NCI-H187 treated with DMSO at 0.1 percent for 48 hours (cell line): ENCODE data around the gene HMGCR.

Source experiments
- DNase-seq: peaks from one replicate; lab custom pipeline; 2025; lab: John Stamatoyannopoulos, UW

HMGCR gene

DNA sequence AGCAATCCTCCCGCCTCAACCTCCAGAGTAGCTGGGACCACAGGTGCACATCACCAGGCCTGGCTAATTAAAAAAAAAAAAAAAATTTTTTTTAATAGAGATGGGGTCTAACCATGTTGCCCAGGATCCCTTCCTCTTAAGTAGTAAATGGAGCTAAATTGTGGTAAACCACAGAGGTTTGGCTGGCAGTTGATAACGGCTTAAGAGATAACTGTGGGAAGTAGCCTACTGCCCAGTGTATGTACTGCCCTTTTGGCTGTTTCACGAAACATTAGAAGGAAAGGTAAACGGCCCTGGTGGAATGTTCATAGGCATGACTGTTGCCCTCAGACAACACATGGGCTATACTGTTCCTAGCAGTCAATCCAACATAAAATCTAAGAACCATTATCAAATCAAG, 44.4 kb downstream of the HMGCR start:
- no peak for DNase-seq

- no peak for DNase-seq
These were observed 47.2 kb downstream of the HMGCR start for GRCh38 chr5:75384218-75384617.

- DNase-seq, result no peak
These were observed 50.8 kb downstream of the HMGCR start for GRCh38 chr5:75387806-75388205.

GRCh38 chr5:75389430-75389829, 52.4 kb downstream of the HMGCR start:
- no peak for DNase-seq

GRCh38 chr5:75395277-75395676, 58.3 kb downstream of the HMGCR start:
- no peak for DNase-seq

GRCh38 chr5:75405296-75405695, 68.3 kb downstream of the HMGCR start:
- DNase-seq, result no peak
